GM12874 (cell line): ENCODE measurements around the gene SNX32.

Experiments used
- TF ChIP-seq, protein P1 (sequence below): IDR thresholded peaks from 2 replicates; pipeline ENCODE4 v1.5.1; 2011; ENCODE audit warnings: low read depth, mild to moderate bottlenecking, control low read depth, low read length, moderate library complexity; ENCODE audit not compliant: insufficient read depth

Gene SNX32

DNA sequence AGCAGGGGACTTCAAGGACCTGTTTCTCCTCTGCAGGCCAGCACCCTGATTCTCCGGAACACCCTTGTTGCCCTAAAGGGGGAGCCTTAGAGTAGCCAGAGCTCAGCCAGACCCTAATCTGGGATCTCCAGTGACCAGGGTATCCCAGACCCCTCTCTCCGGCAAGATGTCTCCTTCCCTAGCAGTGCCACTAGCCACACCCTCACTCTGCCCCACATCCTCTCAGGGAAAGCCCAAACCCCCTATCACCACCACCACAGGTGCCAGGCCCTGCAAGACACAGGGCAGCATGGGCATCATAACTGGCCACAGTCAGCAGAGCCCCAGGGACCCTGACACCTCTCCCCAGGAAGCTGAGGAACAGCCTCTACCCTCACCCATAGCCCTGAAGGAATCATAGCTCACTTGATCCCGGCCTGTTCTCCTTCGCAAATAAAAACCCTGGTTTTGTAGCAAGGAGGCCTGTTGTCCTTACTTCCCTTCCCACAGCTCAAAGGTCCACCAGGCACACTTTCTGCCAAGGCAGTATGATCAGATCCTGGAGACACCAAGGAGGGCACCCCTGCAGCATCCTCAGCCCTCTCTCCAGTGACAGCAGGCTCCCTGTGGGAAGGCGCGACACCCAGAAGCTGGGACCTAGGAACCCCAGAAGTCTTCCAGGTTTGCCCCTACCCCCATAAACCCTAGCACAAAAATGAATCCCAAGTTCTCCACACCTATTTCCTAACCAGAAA is 19.6 kb downstream of the SNX32 start:
- TF ChIP-seq, protein P1, sequence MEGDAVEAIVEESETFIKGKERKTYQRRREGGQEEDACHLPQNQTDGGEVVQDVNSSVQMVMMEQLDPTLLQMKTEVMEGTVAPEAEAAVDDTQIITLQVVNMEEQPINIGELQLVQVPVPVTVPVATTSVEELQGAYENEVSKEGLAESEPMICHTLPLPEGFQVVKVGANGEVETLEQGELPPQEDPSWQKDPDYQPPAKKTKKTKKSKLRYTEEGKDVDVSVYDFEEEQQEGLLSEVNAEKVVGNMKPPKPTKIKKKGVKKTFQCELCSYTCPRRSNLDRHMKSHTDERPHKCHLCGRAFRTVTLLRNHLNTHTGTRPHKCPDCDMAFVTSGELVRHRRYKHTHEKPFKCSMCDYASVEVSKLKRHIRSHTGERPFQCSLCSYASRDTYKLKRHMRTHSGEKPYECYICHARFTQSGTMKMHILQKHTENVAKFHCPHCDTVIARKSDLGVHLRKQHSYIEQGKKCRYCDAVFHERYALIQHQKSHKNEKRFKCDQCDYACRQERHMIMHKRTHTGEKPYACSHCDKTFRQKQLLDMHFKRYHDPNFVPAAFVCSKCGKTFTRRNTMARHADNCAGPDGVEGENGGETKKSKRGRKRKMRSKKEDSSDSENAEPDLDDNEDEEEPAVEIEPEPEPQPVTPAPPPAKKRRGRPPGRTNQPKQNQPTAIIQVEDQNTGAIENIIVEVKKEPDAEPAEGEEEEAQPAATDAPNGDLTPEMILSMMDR = 0 out of 2 replicates have a peak, but pooled peaks have one; percentile 16

DNA sequence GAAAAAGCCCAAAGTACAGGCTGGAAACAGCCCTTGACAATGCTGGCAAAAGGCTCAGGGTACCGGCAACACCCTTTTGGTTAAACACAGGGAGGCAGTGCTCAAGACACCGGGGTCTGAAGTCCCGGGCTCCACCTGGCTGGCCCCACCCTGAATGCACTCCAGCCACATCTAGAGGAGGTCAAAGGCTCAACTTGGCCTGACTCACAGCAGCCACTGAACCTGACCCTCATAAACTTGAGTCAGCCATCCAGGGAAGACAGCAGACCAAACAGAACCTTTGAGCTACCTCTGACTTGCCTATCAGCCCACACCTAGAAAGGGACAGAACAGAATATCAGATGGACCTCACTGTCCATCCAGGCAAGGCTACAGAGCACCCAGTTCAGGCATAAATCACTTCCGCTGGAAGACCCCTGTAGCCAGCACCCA is 20.4 kb downstream of the SNX32 start:
- TF ChIP-seq, protein P1 = no peak

DNA sequence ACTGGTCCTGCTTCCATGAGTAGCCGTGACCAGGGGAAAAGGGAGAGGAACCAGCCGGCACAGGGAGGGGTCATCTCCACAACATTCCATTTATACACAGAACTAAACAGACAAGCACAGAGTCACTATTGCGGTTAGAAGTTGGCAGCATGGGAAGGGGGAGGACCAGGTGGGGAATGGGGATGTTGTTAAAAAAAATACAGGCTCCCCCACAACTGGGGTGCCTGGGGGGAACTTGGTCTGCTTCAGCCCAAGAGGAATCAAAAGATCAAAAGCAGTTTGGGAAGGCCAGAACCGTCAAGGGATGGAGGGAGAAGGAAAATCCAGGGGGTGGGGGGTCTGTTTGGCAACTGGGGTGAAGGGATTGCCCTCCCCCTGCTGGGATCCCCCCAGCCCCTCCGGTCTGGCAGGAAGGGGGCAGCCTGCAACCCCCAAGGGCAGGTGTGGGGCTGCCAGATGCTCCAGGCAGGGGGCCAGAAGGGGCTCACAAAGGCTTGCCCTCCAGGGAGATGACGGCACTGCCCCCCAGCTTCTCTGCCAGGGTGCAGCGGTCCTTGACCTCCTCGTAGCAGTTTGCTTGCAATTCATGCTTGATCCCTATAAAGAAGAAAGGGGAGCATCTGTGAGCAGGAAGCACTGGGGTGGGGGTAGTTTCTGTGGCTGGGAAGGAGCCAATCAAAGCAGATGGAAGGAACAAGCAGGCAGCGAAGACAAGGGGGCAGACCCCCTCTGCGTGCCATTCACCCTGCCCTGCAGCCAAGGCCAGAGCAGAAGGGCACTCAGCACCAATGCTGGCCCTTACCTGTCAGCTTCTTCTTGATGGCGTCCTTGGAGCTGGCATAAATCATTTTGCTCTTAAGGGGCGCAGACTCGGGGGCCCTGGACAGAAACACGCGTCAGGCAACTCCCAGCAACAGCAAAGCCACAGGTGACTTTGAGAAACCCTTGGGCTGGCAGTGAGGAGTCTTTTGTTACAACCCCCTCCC is 21.4 kb downstream of the SNX32 start:
- TF ChIP-seq, protein P1 = no peak

DNA sequence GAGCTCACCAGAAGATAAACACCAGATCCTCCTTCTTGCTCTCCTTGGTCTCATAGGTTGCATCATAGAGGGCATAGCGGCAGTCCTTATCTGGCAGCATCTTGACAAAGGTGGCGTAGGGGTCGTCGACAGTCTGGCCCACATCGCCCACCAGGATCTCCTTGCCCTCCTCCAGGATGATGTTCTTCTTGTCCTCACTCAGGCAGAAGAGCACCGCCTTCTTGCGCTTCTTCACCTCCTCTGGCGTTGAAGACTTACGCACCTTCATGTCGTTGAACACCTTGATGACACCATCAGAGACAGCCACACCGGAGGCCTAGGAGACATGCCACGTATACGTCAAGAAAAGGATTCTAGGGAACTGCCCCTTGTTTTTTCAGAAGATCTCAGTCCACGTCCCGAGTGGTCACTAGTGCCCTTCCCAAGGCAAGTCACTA is 22.2 kb downstream of the SNX32 start:
- TF ChIP-seq, protein P1 = no peak

DNA sequence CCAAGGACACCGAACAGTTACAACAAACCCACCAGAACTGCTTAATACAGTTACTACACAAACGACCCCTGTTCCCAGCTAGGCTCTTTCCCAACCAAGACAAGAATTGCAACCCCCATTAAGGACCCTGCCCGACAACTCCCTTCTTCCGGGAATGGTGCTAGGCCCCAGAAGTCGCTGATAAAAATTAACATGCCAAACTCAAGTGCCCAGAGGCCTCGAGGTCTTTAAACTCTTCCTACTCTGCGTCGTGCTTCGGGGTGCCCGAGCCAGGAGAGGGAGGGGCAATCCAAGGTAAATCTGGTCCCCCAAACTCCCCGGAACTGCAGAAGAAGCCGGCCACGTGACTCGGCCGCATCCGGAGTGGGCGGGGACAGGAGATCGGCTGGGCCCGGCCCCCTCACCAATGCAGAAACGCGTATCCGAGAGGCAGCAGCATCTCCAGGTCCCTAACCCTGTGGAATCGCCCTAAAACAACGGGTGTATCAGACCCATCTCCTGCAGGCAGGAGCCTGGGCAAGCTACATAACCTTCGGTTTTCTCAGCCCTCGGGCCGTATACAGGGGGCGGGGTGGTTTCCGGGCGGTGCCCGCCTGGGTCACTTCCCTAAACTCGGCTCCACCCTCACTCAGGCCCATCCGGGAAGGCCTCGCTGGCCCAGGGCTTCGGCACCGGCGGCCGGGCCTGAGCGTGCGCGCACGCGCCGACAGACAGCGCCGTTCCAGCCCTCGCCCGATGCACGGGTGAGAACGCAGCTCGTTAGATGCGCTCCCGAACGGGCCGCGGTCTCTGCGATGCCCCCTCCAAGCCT is 23.1 kb downstream of the SNX32 start:
- TF ChIP-seq, protein P1 = no peak

DNA sequence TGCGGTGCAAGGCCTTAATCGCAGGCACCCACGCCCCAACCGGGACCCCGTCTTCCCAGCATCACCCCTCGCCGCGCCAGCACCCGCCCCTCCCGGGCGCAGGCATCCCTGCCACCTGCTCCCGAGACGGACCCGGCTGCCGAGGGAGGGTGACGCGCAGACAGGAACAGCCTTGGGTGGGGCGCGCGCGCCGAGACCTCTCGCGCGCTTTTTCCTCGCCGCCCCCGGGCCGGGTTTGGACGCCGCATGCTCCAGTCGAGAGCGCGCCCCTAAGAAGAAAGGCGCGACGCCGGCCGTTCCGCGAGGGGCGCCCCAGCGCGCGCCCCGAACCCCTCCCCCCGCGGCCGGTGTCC is 23.7 kb downstream of the SNX32 start:
- TF ChIP-seq, protein P1 = 0 out of 2 replicates have a peak, but pooled peaks have one; percentile 5
